Umbilical cord (tissue), 2 donors: ENCODE data around the gene TRIM44. TPM values are rescaled to one million over a fixed set of nuclear protein-coding genes. Genes with fewer than 3 reads are reported as not detected.
"Not testable (repeated sequence)": the region's sequence is repeated elsewhere in the genome, so short reads cannot be mapped to it uniquely, and the experiment has no call there.

Experiments used
- DNase-seq: peaks from one replicate; pipeline ENCODE4 v3.0.0-alpha.2; 2015; ENCODE audit warnings: low spot score
- total RNA-seq: library from RNA; depleted of rRNA; stranded (reverse); fragments of >200 nt; gene quantifications from one replicate; pipeline ENCODE4 v1.2.3, GENCODE V29; 2014; ENCODE audit warnings: low replicate concordance; ENCODE audit not compliant: insufficient read depth

The TRIM44 gene
- total RNA-seq, 1 donor from 2014 or later, result 13.7 TPM

- peak; percentile 3 for DNase-seq
These were observed 189.5 kb downstream of the TRIM44 start for GRCh38 chr11:35852056-35852455.

- no peak for DNase-seq
These were observed 191.4 kb downstream of the TRIM44 start for GRCh38 chr11:35853971-35854370.

GRCh38 chr11:35855671-35856070 lies 193.1 kb downstream of the TRIM44 start:
- no peak for DNase-seq

GRCh38 chr11:35856259-35856658 lies 193.7 kb downstream of the TRIM44 start:
- no peak for DNase-seq

GRCh38 chr11:35856756-35857155 lies 194.2 kb downstream of the TRIM44 start:
- DNase-seq, result no peak

- DNase-seq, result no peak
These were observed 195.3 kb downstream of the TRIM44 start for GRCh38 chr11:35857922-35858321.

- no peak for DNase-seq
These were observed 196.7 kb downstream of the TRIM44 start for GRCh38 chr11:35859301-35859700.

- not testable (repeated sequence) for DNase-seq
These were observed 197.6 kb downstream of the TRIM44 start for GRCh38 chr11:35860194-35860593.

- no peak for DNase-seq
These were observed 198.6 kb downstream of the TRIM44 start for GRCh38 chr11:35861191-35861590.

GRCh38 chr11:35862666-35863065 lies 200.1 kb downstream of the TRIM44 start:
- no peak for DNase-seq

GRCh38 chr11:35864131-35864530 lies 201.6 kb downstream of the TRIM44 start:
- DNase-seq, result no peak

GRCh38 chr11:35866601-35867000 lies 204.0 kb downstream of the TRIM44 start:
- no peak for DNase-seq

Other genes starting within 250 kb of the TRIM44 start
- gene SLC1A2, start 243.2 kb upstream of the TRIM44 start, total RNA-seq, result 12.0 TPM
- 51.5 TPM for gene PAMR1, start 137.2 kb upstream of the TRIM44 start, total RNA-seq
- 8.4 TPM for gene FJX1, start 44.3 kb upstream of the TRIM44 start, total RNA-seq